DOHH2 (cell line): ENCODE measurements around the gene KANK4.

Source experiments
- H3F3A ChIP-seq: fragments of 200-600 bp; sonication (generic), shearing (Covaris generic); 2 replicates; pipeline ENCODE4 v1.6.0; 2016; ENCODE audit warnings: antibody characterized with exemption, mild to moderate bottlenecking; ENCODE audit not compliant: control insufficient read depth, insufficient read depth
- H3K27ac ChIP-seq: fragments of 200-600 bp; sonication (generic); 2 replicates; pipeline ENCODE4 v1.5.1; 2014; ENCODE audit warnings: low read depth, mild to moderate bottlenecking, low read length, moderate library complexity
- H3K27me3 ChIP-seq: fragments of 200-600 bp; sonication (generic); 2 replicates; pipeline ENCODE4 v1.6.1; 2014; ENCODE audit warnings: mild to moderate bottlenecking, low read length, mixed read lengths; ENCODE audit not compliant: control insufficient read depth
- H3K36me3 ChIP-seq: fragments of 200-600 bp; sonication (generic); 2 replicates; pipeline ENCODE4 v1.6.1; 2014; ENCODE audit warnings: mild to moderate bottlenecking, low read length, moderate library complexity, mixed read lengths; ENCODE audit not compliant: control insufficient read depth
- H3K4me1 ChIP-seq: fragments of 200-600 bp; sonication (generic); 2 replicates; pipeline ENCODE4 v1.6.1; 2014; ENCODE audit warnings: mild to moderate bottlenecking, low read length, mixed read lengths; ENCODE audit not compliant: control insufficient read depth
- H3K4me2 ChIP-seq: fragments of 200-600 bp; sonication (generic); 2 replicates; pipeline ENCODE4 v1.6.0; 2014; ENCODE audit warnings: mild to moderate bottlenecking, low read length, moderate library complexity
- H3K4me3 ChIP-seq: fragments of 200-600 bp; sonication (generic); 2 replicates; pipeline ENCODE4 v1.5.1; 2014; ENCODE audit warnings: mild to moderate bottlenecking, low read length, mixed read lengths
- H3K79me2 ChIP-seq: fragments of 200-600 bp; sonication (generic); 2 replicates; pipeline ENCODE4 v1.6.1; 2014; ENCODE audit warnings: mild to moderate bottlenecking, low read length, mixed read lengths; ENCODE audit not compliant: control insufficient read depth
- H3K9me2 ChIP-seq: fragments of 200-600 bp; sonication (generic); replicated peaks from 2 replicates; pipeline ENCODE4 v1.6.1; 2014; ENCODE audit warnings: mild to moderate bottlenecking, low read length, mixed read lengths; ENCODE audit not compliant: control insufficient read depth
- H3K9me3 ChIP-seq: fragments of 200-600 bp; sonication (generic); 2 replicates; pipeline ENCODE4 v1.6.1; 2014; ENCODE audit warnings: antibody characterized with exemption, low read length, mixed read lengths; ENCODE audit not compliant: control insufficient read depth, insufficient read depth
- H4K20me1 ChIP-seq: fragments of 200-600 bp; sonication (generic); 2 replicates; pipeline ENCODE4 v1.6.0; 2014; ENCODE audit warnings: low read depth, mild to moderate bottlenecking, antibody characterized with exemption, low read length, moderate library complexity; ENCODE audit not compliant: control insufficient read depth, insufficient read depth
- EZH2phosphoT487 ChIP-seq: fragments of 200-600 bp; sonication (generic); IDR thresholded peaks from 2 replicates; pipeline ENCODE4 v1.6.1; 2017; ENCODE audit warnings: borderline replicate concordance, mild to moderate bottlenecking, antibody characterized with exemption, low read length, moderate library complexity, mixed read lengths
- TF ChIP-seq, protein P1 (sequence below): fragments of 200-600 bp; sonication (generic); IDR thresholded peaks from one replicate; pipeline ENCODE4 v1.5.1; 2014; ENCODE audit warnings: antibody characterized with exemption, mild to moderate bottlenecking, low read depth, low read length; ENCODE audit not compliant: poor library complexity, severe bottlenecking

KANK4 gene

GRCh38 chr1:62325681-62326080, 6.4 kb upstream of the KANK4 start:
- Histone ChIP-seq H3K9me3 (no peaks in the 10 kb centered on the region), H4K20me1 (no peaks in the 10 kb centered on the region), H3K4me1 (no peaks in the 10 kb centered on the region), H3K27ac (no peak overlapping the region), H3K4me3 (no peak overlapping the region), H3K79me2 (no peaks in the 10 kb centered on the region), H3K36me3 (no peaks in the 10 kb centered on the region), H3K9me2 (no peaks in the 10 kb centered on the region), H3F3A (no peaks in the 10 kb centered on the region), H3K27me3 (no peaks in the 10 kb centered on the region), H3K4me2 (no peak overlapping the region)
- TF ChIP-seq, protein P1, sequence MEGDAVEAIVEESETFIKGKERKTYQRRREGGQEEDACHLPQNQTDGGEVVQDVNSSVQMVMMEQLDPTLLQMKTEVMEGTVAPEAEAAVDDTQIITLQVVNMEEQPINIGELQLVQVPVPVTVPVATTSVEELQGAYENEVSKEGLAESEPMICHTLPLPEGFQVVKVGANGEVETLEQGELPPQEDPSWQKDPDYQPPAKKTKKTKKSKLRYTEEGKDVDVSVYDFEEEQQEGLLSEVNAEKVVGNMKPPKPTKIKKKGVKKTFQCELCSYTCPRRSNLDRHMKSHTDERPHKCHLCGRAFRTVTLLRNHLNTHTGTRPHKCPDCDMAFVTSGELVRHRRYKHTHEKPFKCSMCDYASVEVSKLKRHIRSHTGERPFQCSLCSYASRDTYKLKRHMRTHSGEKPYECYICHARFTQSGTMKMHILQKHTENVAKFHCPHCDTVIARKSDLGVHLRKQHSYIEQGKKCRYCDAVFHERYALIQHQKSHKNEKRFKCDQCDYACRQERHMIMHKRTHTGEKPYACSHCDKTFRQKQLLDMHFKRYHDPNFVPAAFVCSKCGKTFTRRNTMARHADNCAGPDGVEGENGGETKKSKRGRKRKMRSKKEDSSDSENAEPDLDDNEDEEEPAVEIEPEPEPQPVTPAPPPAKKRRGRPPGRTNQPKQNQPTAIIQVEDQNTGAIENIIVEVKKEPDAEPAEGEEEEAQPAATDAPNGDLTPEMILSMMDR, result no peak
- TF ChIP-seq EZH2phosphoT487, result no peak

DNA sequence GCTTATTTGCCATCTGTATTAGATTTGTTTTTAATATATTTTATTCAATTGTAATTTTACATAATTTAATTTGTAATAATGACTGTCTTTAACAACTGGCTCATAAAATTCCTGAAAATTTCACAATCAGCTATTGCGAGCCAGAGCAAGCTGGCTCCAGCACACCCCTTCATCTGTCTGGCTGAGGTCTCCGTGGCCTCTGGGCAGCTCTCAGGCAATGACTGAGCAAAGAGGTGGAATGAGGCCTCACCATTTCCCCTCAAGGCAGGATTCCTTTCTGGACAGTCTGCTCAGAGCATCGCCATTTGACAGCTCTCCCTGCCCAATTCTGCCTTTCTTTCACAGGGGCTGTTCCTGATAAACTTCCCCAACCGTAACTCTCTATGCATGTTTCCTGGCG, 5.8 kb upstream of the KANK4 start:
- no peaks in the 10 kb centered on the region for H3K79me2 ChIP-seq
- H3K9me3 ChIP-seq, result no peaks in the 10 kb centered on the region
- no peaks in the 10 kb centered on the region for H3K27me3 ChIP-seq
- H3K27ac ChIP-seq, result no peak overlapping the region
- H3K4me1 ChIP-seq, result no peaks in the 10 kb centered on the region
- no peaks in the 10 kb centered on the region for H4K20me1 ChIP-seq
- no peaks in the 10 kb centered on the region for H3K9me2 ChIP-seq
- H3F3A ChIP-seq, result no peaks in the 10 kb centered on the region
- H3K4me3 ChIP-seq, result no peak overlapping the region
- TF ChIP-seq EZH2phosphoT487, result no peak
- TF ChIP-seq, protein P1, result no peak
- H3K36me3 ChIP-seq, result no peaks in the 10 kb centered on the region
- no peak overlapping the region for H3K4me2 ChIP-seq

DNA sequence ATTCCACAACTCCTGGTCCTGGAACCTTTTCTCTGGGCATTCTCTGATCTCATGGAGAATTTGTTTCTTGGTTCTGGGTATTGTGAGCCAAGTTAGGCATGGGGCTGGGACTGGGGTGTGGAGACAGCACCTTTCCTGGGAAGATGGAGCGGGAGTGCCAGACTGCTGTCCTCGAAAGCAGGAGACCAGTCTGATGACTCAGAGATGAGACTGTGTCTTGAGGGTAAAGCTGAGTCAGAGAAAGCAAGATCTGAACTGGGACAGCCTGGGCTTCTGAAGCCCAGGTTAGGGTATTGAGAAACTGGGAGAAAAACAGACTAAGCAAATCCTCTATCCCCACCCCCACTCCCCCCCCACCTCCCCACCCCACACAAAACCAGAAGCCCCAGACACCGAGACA, 2.2 kb upstream of the KANK4 start:
- Histone ChIP-seq H3K4me3 (no peak overlapping the region), H3K27me3 (no peaks in the 10 kb centered on the region), H4K20me1 (no peaks in the 10 kb centered on the region), H3K36me3 (no peaks in the 10 kb centered on the region), H3K9me3 (no peaks in the 10 kb centered on the region), H3F3A (no peaks in the 10 kb centered on the region), H3K4me1 (no peaks in the 10 kb centered on the region), H3K27ac (no peak overlapping the region), H3K9me2 (no peaks in the 10 kb centered on the region), H3K4me2 (no peak overlapping the region), H3K79me2 (no peaks in the 10 kb centered on the region)
- TF ChIP-seq, protein P1, result no peak
- no peak for TF ChIP-seq EZH2phosphoT487

DNA sequence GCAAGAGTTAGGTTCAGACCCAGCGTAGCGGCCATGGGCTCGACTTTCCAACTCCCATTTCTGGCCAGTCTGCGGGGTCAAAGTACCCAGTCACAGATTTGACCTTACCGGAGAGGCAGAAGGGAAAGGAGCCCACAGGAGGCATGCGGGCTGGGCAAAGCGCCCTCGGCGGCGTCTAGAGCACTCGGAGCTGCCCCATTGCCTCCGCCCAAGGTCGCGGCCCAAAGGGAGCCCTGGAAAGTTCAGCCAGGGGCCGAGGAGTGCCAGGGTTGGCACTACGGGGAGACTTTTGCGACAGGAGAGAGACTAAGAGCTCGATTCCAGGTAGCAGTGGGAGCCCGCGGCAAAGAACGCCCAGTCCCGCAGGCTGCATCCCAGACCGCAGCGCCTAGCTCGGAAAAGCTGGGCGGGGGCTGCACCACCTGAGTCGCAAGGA, 896 bp downstream of the KANK4 start:
- Histone ChIP-seq H3K36me3 (no peaks in the 10 kb centered on the region), H3K9me2 (no peaks in the 10 kb centered on the region), H3K27me3 (no peaks in the 10 kb centered on the region), H3K4me3 (no peak overlapping the region), H3K4me1 (no peaks in the 10 kb centered on the region), H4K20me1 (no peaks in the 10 kb centered on the region), H3K27ac (no peak overlapping the region), H3K79me2 (no peaks in the 10 kb centered on the region), H3K4me2 (no peak overlapping the region), H3F3A (no peaks in the 10 kb centered on the region), H3K9me3 (no peaks in the 10 kb centered on the region)
- TF ChIP-seq, protein P1, result no peak
- TF ChIP-seq EZH2phosphoT487, result no peak
